Activated CD4-positive, alpha-beta T cell treated with anti-CD3 and anti-CD28 coated beads for 48 hours (primary cell): Measurements from ENCODE around the gene TMEM131.
A peak's percentile ranks its signal among the peaks of the same experiment; 100 is the strongest.
"Not testable (repeated sequence)": the region's sequence is repeated elsewhere in the genome, so short reads cannot be mapped to it uniquely, and the experiment has no call there.

Source experiments
- DNase-seq: peaks from one replicate; pipeline ENCODE4 v3.0.0-alpha.2; 2020

Gene TMEM131

DNA sequence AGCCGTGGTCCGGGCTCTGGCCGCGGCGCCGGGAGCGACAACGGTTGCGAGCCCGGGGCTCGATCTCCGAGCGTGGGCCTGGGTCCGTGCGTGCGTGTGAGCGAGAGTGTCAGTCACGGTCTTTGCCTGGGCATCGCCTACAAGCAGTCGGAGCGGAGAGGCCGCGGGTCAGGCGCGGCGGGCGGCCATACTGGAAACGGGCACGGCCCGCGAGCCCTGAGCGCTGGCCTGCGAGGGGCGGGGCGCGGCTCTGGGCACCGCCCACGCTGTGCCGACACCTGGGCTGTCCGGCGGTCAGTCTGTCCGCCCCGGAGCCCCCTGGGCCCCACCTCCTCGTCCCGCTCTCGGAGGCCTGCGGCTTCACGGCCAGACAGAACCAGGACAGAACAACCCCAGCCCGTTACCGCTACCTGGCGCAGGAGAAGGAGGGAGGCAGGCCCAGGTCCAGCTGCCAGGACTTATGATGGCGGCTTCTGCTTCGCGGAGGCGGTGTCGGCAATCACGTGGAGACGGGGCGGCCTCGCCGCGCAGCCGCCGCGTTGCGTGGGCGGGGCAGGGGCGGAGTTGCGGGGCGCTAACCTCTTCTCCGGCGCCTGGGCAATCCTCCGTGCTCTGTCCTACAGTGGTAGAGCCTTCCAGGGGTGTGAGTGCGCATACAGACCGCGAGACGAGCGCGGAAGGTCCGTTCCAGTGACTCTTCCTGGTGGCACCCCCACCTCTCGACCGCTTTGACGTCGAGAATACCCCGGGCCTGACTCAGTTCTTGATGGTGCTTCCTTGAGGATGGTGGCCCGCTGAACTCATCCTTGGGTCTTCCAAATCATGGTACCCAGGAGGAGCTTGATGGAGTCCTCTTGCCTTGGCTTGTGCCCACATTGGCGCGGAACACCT lies at the start of gene TMEM131:
TSS of gene TMEM131 (minus strand) at position 215 of the 891 bp plus-strand sequence. CDS start 286 bp downstream, outside the sequence.
- peak; percentile 97 for DNase-seq

DNA sequence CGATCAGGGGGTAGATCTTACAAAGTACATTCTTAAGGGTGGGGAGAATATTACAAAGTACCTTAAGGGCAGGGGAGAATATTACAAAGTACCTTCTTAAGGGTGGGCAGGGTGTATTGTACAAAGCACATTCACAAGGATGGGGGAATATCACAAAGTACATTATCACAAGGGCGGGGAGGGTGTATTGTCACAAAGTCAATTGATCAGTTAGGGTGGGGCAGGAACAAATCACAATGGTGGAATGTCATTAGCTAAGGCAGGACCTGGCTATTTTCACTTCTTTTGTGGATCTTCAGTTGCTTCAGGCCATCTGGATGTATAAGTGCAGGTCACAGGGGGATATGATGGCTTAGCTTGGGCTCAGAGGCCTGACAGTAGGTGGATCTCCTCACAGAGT lies 49.0 kb upstream of the TMEM131 start:
- DNase-seq: not testable (repeated sequence)

DNA sequence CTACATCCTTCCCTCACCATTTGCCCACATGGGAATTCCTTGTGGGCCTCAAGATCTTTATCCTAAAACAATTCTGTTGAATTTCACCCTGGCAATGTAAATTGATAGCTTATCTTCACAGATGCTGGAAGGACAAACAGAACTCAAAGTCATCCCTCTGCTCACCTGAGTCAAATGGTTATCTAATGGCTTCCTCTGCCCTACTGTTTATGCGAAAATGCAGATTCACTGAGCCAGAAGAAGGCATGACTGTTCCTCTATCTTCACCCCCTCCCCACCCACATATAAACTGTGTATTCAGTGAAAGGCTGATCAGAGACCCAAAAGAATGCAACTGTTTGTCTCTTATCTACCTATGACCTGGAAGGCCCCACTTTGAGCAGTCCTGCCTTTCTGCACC lies 47.4 kb upstream of the TMEM131 start:
- DNase-seq: no peak

GRCh38 chr2:98040331-98040939 lies 44.7 kb upstream of the TMEM131 start:
- no peak for DNase-seq

- DNase-seq: no peak
Measured at GRCh38 chr2:98039085-98039756, 43.5 kb upstream of the TMEM131 start.

DNA sequence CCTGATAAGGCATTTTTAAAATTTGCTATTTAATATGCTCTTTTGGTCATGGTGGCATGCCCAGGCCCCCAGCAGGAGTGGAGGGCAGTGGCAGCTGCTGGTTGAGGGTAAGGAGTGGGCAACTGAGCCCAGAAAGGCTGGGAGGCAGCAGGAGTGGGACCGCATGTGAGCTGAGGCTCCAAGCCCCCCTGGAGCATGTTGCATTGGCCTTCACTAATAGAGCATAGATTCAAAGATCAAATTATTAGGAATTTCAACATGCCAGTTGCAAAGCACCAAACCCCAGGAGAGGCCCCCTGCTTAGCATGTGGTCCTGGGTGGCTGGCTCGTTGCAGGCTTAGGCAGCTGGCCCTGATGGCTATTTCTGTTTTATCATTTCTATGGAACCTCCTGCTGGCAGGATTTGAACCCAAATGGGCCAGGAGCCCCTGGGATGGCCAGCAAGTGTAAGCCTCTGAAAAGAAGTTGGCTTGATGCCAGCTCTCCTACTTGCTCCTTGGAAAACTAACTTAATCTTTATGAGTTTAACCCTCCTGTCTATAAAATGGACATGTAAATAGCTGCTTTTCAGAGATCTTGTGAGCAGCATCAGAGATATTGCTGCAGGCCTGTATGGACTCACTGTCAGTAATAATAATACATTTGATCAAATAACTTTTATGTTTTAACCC lies 42.1 kb upstream of the TMEM131 start:
- no peak for DNase-seq

DNA sequence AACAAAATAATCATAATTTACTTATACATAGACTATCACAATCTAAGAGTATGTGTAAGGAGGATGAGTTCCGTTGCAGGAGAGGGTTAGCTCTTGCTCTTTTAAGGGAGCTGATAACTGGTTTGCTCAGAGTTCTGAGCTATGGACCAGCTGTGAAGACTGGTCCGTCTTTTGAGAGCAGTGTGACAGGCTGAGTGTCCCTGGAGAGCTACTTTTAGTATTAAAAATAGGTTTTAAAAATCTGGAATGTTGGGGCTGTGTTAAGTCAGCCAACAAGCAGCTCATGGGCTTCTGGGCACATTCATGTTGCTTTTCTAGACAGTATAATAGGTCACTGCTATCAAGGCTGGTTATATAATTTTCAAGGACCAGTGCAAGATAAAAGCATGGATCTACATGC lies 41.5 kb upstream of the TMEM131 start:
- no peak for DNase-seq

- DNase-seq: no peak
Measured at GRCh38 chr2:98036349-98037000, 40.7 kb upstream of the TMEM131 start.

DNA sequence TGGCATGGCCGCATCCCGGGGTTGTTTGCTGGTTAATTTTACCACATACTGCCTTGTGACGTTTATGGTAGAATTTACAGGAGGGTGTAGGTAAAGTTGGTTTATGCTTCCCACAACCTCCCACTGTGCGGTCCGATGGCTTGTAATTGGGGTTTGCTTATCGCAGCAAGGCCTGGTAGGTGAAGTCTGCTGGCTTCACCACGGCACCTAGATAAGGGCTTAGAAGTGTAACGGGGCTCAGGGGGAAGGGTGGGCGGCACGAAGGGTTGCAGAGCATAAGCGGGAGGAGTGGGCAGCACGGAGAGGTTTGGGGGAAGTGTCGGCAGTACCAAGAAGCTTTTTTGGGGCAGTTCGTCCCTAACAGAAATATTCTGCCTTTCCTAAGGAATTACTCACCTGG lies 39.0 kb upstream of the TMEM131 start:
- no peak for DNase-seq

DNA sequence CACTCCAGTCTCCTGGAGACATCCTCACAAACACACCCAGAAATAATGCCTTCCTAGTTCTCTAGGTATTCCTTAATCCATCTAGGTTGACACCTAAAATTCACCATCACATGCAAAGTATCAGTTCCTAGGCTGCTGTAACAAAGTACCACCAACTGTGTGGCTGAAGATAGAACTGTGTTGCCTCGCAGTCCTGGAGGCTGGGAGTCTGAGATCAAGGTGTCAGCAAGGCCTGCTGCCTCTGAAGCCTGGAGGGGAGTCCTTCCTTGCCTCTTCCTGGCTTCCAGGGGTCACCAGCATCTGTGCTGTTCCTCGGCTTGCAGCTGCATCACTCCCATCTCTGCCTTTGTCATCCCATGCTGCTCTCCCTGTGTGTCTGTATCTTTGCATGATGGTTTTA lies 36.3 kb upstream of the TMEM131 start:
- DNase-seq: no peak

DNA sequence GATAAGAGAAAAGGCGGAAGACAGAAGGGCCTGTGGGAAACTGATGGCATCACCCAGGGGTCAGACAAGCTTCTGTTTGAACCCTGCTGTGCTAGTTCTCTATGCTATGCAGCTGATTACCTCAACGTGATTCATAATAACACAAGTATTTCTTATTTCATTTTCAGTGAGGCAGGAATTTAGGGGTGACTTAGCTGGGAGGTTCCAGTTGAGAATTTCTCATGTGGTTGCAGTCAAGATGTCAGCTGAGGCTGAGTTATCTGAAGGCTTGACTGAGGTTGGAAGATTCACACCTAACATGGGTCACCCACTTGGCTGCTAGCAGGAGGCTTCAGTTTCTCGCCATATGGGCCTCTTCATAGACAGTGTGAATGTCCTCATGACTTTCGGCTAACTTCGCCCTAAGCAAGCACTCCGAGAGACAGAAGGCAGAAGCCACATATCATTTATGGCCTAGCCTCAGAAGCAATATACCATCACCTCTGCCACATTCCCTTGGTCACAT lies 34.0 kb upstream of the TMEM131 start:
- no peak for DNase-seq

- no peak for DNase-seq
Measured at GRCh38 chr2:98028931-98029717, 33.4 kb upstream of the TMEM131 start.

GRCh38 chr2:98028101-98028561 lies 32.4 kb upstream of the TMEM131 start:
- no peak for DNase-seq

GRCh38 chr2:98027538-98027937 lies 31.8 kb upstream of the TMEM131 start:
- no peak for DNase-seq

DNA sequence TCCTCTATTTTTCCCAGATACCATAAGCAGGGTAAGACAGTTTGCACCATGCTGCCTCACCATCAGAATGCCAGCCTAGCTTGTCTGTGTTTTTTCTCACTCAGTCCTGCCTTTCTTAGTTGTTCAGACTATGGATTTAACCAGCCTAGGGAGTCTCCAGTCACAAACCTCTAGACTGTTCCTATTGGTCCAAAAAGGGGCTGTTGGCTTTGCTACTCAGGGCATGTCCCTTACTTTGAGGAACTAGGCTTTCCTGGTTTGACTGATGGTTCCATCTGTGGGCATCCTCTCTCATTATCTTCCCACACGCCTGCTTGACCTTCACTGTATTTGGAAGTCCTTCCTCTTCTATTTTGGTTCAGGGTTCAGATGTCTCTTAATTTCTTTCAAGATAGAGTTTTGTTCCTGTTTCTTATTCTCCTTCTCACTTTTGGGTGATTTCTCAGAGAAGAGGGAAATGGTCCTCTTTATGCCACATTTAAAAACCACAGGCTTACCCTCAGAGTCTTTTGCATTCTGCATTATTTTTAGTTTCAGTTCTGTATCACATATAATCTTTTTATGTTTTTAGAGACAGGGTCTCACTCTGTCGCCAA lies 31.3 kb upstream of the TMEM131 start:
- DNase-seq: no peak

DNA sequence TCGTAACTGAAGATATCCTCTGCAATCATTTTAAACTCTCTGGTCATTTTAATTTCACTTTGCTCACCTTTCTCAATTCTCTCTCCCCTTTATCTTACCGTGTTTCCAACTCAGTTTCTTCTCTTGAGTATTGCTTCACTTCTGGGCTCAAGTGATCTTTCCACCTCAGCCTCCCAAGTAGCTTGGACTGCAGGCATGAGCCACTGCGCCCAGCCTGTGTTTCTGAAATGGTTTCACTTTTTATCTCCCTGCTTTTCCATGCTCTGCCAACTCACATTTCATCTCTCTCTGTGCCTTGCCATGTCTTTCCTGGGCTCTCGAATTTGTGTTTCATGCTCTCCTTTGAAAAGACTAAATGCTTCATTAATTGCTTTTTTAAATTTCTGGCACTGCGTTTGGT lies 30.5 kb upstream of the TMEM131 start:
- DNase-seq: no peak

GRCh38 chr2:98025481-98026037 lies 29.8 kb upstream of the TMEM131 start:
- no peak for DNase-seq

DNA sequence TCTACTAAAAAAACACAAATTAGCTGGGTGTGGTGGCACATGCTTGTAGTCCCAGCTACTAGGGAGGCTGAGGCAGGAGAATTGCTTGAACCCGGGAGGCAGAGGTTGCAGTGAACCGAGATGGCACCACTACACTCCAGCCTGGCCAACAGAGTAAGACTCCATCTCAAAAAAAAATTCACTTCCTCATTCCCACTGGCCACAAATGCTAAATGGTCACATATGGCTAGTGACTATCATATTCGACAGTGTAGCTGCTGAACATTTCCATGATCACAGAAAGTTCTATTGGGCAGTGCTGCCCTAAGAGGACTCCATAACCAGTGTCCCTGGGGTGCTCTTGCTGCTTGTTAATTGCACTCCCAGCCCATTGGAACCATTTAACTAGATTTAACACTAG lies 26.3 kb upstream of the TMEM131 start:
- DNase-seq: not testable (repeated sequence)

DNA sequence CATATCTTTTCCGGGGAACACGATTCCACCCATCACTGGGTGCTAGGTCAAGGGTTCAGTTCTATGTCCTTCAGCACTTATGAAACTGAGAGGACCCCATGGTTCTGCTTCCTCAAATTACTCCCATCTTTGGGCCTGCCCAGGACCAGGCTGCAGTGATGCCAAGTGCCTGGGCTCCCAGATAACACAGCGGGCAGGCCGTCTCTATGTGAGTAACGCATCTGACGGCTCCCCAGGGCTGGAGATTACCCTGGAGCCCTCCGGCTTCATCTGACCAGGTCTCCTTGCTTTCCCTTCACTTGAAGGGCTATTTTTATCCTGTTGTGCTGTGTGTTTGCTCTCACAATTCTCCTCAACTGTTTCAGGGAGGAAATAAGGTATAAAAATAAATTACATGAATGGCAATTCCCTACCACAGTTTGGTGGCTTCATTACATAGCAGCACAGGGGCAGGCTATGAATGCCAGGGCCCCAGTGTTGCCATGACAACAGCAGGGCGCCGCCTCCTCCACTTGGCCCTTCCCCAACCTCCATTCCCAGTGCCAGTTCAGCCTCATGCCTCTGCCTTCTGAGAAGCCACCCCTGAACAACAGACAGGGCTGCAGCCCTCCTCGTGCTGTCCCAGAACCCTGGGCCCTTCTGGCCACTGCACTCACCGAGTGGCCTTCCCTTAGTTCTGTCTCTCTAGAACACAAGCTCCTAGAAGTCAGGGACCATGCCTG lies 25.4 kb upstream of the TMEM131 start:
- DNase-seq: no peak

DNA sequence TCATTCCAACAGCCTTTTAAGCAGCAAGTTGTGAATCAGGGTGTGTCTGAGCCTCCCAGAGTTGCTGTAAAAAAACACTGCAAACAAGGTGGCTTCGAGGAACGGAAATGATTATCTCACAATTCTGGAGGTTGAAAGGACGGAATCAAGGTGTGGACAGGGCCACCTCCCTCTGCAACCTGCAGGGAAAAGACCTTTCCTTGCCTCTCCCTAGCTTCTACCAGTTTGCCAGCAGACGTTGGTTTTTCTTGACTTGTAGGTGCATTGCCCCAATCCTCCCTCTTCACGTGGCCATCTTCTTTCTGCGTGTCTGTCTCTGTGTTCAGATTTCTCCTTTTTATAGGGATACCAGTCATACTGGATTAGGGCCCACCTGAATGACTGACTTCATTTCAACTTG lies 24.8 kb upstream of the TMEM131 start:
- no peak for DNase-seq
